Activated effector memory CD4-positive, alpha-beta T cell treated with anti-CD3 and anti-CD28 coated beads, Interleukin-2, amount 50 U/mL, for 16 hours (primary cell): ENCODE measurements around the gene KRT13.

ENCODE experiments used
- DNase-seq: peaks from one replicate; pipeline ENCODE4 v3.0.0-alpha.2; 2020

KRT13 gene

DNA sequence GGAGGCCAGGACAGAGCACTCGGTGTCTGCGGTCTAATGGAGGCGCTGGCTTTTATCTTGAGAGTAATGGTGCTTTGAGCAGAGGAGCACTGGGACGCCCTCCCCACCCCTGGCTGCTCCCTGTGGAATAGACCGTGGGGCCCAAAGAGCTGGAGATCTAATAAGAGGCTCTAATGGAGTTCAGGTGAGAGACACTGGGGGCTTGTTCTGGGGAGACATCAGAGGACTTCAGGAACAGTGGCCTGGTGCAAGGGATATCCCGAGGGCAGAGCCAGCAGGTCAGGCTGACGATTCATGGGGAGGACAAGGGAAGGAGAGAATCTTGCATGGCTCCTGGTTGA lies 32.2 kb upstream of the KRT13 start:
- no peak for DNase-seq

- DNase-seq = no peak
Observed at GRCh38 chr17:41536741-41537613, 31.6 kb upstream of the KRT13 start.

DNA sequence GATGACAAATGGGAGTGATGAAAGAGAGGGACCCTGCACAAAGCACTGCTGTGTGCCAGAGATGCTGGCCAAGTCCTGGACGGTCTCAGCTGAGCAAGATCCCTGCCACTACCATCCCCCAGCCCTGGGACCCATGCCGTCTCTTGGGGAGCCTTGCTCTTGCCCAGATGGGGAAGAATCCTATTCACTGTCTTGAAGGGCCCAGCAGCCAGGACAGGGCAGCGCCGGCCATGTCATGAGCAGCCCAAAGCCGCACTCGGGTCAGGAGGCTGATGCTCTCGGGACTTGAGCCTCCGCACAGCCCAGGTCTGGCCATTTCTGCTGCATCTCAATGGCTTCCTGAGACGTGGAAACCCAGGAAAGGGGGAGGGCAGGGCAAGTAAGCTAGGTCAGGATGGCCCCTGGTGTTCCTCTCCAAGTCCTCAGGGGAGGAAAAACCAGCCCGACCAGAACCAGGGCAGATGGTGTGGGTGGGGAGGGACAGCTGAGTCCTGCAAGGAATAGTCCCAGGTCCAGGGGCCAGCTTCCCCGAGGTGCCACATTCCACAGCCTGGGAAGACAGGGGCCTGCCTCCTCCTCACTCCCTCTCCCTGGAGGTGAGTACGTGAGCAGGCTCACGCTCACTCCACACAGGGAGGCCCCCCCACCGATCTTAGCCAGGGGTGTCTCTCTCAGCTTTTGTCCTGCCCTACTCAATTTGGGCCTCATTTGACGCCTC lies 30.5 kb upstream of the KRT13 start:
- no peak for DNase-seq

DNA sequence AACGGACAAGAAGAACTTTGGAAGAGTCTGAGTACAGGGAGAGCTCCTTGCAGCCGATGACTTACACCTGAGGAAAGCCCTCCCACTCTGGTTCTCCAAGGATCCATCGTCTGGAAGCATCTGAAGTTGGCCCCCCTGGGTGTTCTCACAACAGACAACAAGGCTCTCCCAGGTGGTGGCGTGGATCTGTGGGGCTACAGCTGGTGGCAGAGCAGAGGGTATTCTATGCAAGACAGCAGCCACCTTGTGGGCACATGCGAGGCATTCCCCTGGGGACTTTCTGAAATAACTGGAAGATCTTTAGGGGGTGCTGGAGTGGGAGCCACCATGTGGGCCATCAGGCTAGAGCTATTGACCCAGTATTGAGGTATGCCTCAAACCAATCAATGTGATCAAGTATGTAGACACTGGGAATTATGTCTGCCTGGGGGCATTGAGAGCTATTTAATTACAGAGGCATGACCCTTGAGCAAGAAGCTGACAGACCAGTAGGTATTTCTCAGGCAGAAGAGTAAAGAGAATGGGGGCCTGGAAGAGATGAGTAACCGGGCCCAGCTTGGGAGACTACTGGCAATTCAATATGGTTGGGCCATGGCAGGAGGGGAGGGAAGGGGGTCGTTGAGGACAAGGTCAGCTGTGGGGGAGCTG lies 29.6 kb upstream of the KRT13 start:
- no peak for DNase-seq

GRCh38 chr17:41533613-41534012 lies 28.2 kb upstream of the KRT13 start:
- DNase-seq = no peak

DNA sequence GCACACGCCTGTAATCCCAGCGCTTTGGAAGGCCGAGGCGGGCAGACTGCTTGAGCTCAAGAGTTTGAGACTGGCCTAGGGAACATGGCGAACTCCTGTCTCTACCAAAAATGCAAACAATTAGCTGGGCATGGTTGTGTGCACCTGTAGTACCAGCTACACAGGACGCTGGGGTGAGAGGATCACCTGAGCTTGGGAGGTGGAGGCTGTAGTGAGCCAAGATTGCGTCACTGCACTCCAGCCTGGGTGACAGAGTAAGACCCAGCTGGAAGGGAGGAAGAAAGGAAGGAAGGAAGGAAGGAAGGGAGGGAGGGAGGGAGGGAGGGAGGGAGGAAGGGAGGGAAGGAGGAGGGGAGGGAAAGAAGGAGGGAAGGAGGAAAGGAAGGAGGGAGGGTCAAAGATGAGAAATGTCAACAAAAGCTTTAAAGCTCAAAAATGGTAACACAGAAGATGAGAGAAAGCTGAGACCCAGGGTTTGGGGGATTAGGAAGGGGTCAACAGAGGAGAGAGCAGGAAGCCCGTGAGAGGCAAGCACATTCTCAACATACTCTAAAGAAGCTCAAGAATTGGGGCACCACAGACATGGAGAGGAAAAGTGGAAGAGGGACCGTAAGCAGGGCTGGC lies 27.6 kb upstream of the KRT13 start:
- DNase-seq = no peak

DNA sequence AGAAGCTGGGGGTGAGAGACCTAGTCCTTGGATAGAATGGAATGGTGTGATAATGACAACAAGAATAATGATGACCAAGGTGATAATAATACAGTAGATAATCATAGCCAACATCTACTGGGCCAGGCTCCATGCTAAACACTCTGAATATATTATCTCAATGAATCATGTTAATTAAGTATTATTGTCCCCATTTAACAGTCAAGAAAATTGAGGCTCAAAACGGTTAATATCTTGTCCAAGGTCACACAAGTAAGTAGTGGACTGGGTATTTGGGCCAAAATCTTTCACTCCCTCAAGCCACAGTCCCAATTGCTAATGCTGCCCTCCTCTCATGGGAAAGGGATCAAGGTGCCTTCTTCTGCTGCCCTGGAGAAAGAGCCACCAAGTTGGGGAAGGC lies 26.6 kb upstream of the KRT13 start:
- DNase-seq = no peak

GRCh38 chr17:41530062-41531048 lies 24.9 kb upstream of the KRT13 start:
- no peak for DNase-seq

DNA sequence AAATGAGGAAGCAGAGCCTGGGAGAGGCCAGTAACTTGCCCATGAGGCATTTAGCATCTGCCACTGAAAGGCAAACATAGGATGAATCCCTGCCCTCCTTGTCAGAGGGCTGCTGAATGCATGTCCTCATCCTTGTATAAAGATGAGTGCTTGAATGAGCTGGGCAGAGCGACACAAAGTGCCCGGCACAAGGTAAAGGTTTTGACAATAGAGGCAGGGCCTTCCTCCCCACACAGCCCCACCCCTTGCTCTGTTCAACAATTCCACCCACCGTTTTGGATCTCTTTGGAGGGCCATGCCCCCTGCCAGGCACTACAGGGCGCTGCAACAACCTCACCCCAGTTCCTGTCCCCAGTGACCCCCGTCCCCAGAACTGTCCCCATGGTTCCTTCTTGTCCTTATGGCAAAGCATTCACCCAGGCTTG lies 24.1 kb upstream of the KRT13 start:
- DNase-seq = no peak

GRCh38 chr17:41528959-41529353 lies 23.5 kb upstream of the KRT13 start:
- DNase-seq = no peak

DNA sequence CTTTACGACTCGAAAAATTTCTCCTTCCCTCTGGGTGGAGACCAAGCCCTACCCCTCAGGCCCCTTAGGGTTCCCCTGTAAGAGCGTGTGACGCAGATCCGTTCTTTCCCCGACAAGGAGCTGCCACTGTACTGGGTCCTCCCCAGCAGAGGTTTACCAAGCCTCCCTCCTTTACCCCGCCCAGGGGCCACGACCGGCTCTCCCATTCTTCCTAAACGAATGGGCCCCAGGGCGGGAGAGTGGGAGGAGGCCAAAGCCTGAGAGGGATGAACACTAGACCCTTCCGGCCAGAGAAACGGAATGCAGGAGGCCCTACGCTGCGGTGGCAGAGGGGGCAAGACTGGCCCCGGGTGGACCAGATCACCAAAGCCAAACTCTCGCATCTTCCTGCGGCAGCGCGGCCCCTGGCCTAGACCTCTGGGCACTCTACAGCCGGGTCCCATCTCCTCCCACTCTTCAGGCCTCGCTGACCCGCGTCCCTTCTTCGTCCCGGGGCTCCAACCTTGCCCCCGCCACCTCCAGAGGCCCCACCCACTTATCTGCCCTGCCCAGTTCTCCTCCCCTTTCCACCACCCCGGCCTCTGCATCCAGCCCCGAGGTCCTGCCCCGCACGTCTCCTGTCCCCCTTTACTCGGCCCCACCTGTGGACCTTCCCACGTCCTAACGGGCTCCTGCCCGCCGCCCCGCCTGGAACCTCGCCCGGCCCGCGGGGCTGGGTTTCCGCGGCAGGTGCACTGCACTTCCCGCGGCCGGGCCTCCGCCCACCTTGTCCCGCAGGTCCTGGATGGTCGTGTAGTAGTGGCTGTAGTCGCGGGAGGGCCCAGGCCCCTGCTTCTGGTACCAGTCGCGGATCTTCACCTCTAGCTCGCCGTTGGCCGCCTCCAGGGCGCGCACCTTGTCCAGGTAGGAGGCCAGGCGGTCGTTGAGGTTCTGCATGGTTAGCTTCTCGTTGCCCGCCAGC lies 21.9 kb upstream of the KRT13 start:
- DNase-seq = no peak

DNA sequence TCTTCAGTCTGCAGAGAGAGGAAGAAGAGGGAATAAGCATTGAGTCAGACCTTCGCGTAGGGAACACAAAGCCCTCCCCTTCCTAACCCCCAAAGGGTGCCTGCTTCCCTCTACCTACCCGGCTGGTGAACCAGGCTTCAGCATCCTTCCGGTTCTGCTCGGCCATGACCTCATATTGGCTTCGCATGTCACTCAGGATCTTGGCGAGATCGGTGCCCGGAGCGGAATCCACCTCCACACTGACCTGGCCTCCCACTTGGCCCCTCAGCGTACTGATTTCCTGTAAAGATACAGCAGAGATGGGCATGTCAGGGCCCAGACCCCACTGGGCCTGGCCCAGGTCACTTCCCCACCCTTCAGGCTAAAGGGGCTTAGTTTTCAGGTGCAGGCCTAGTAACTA lies 18.8 kb upstream of the KRT13 start:
- DNase-seq = no peak

- DNase-seq = no peak
Observed at GRCh38 chr17:41523787-41524186, 18.4 kb upstream of the KRT13 start.

GRCh38 chr17:41523225-41523593 lies 17.8 kb upstream of the KRT13 start:
- DNase-seq = no peak

- no peak for DNase-seq
Observed at GRCh38 chr17:41522301-41523224, 17.2 kb upstream of the KRT13 start.

DNA sequence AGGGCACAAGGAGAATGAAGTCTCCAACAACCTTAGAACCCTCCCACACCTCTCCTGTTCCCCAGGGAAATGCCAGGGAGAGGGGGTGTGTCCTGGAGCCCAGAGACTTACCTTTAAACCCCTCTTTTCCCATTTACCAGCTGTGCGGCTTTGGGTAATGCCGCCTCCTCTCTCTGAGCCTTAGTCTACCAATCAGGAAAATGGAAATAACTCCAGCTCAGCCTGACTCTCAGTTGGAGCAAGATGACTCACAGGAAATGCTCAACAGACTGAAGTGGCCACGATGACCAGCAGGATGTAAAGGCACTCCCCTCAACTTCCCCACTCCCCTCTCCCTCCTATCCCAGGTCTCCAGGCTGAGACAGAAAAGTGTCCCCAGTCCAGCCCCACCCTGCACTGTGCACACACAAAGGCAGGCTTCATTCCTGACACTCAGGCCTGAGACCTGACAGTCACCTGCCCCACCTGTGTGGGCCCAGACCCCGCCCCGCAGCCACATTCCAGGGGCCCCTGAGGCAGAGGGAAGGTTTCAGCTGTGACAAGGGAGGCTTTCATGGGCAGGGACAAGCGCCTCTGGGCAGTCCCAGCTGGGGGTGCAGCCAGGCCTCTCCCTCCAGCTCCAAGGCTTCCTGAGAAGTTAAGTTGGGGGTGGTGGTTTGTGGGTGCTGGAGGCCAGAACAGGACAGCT lies 16.3 kb upstream of the KRT13 start:
- no peak for DNase-seq

- no peak for DNase-seq
Observed at GRCh38 chr17:41520821-41521521, 15.6 kb upstream of the KRT13 start.

- DNase-seq = no peak
Observed at GRCh38 chr17:41519501-41520224, 14.3 kb upstream of the KRT13 start.
